ENCODE measurements around the gene SORBS2. TPM values are rescaled to one million over a fixed set of nuclear protein-coding genes. Genes with fewer than 3 reads are reported as not detected.
"Not testable (repeated sequence)": the region's sequence is repeated elsewhere in the genome, so short reads cannot be mapped to it uniquely, and the experiment has no call there.

SORBS2 gene
- total RNA-seq, 4 donors from 2014 or later, result 640 to 1,569 (median 1,016) TPM

- no peak for TF ChIP-seq POLR2A (IDR thresholded peaks at IDR 0.05)
- TF ChIP-seq EP300 (IDR thresholded peaks at IDR 0.05), result no peak
- TF ChIP-seq POLR2AphosphoS5 (IDR thresholded peaks at IDR 0.05), result no peak
- no peak for TF ChIP-seq CTCF (IDR thresholded peaks at IDR 0.05)
- no peak overlapping the region for H3K4me3 ChIP-seq
- WGBS, 2 donors (ENCODE audit: low coverage in 1 of 2), result 68 to 80% methylated on average over 1 to 3 of the region's 3 CpGs
- no peaks in the 10 kb centered on the region for H3K27me3 ChIP-seq
- peaks cover 13 to 50% (median 24%) of the 10 kb centered on the region in 3 donors for H3K4me1 ChIP-seq
- H3K27ac ChIP-seq, result peak overlapping the region in 2 of 4 donors; percentile 16 to 88
- H3K9me3 ChIP-seq, result no peaks in the 10 kb centered on the region
- H3K36me3 ChIP-seq, result no peaks in the 10 kb centered on the region
- ATAC-seq, result no peak
Measured at GRCh38 chr4:185562531-185562930, 249.5 kb downstream of the SORBS2 start.

GRCh38 chr4:185560316-185560715 lies 251.7 kb downstream of the SORBS2 start:
- H3K4me3 ChIP-seq, result no peak overlapping the region
- 83 to 95% methylated on average over 2 to 4 of the region's 5 CpGs for WGBS, 2 donors (ENCODE audit: low coverage in 1 of 2)
- peaks cover 0 to 29% (median 13%) of the 10 kb centered on the region in 3 donors for H3K4me1 ChIP-seq
- no peak for ATAC-seq
- no peaks in the 10 kb centered on the region for H3K27me3 ChIP-seq
- peak overlapping the region in 3 of 4 donors; percentile 64 to 76 (median 72) for H3K27ac ChIP-seq
- no peak for TF ChIP-seq POLR2AphosphoS5 (IDR thresholded peaks at IDR 0.05)
- TF ChIP-seq EP300 (IDR thresholded peaks at IDR 0.05), result no peak
- TF ChIP-seq POLR2A (IDR thresholded peaks at IDR 0.05), result no peak
- no peak for TF ChIP-seq CTCF (IDR thresholded peaks at IDR 0.05)
- no peaks in the 10 kb centered on the region for H3K36me3 ChIP-seq
- no peaks in the 10 kb centered on the region for H3K9me3 ChIP-seq

GRCh38 chr4:185559915-185560281 lies 252.1 kb downstream of the SORBS2 start:
- 58 to 60% methylated on average over 1 to 2 of the region's 4 CpGs for WGBS, 2 donors (ENCODE audit: low coverage in 1 of 2)
- TF ChIP-seq EP300 (IDR thresholded peaks at IDR 0.05), result no peak
- TF ChIP-seq POLR2AphosphoS5 (IDR thresholded peaks at IDR 0.05), result peak; percentile 54
- no peaks in the 10 kb centered on the region for H3K27me3 ChIP-seq
- H3K27ac ChIP-seq, result peak overlapping the region; percentile 49 to 76 (median 68)
- H3K36me3 ChIP-seq, result no peaks in the 10 kb centered on the region
- peaks cover 3 to 33% (median 15%) of the 10 kb centered on the region in 3 donors for H3K4me1 ChIP-seq
- H3K4me3 ChIP-seq, result no peak overlapping the region
- no peaks in the 10 kb centered on the region for H3K9me3 ChIP-seq
- ATAC-seq, result peak; percentile 80

GRCh38 chr4:185559251-185559914 lies 252.6 kb downstream of the SORBS2 start:
- H3K4me1 ChIP-seq, result peaks cover 6 to 38% (median 18%) of the 10 kb centered on the region in 3 donors
- H3K27me3 ChIP-seq, H3K9me3 ChIP-seq, H3K4me3 ChIP-seq, ATAC-seq, H3K36me3 ChIP-seq: not testable (repeated sequence)
- peak overlapping the region; percentile 49 to 76 (median 68) for H3K27ac ChIP-seq
- WGBS, 2 donors (ENCODE audit: low coverage in 1 of 2), result 20 to 54% methylated on average over 1 to 2 of the region's 8 CpGs

GRCh38 chr4:185554365-185555126 lies 257.4 kb downstream of the SORBS2 start:
- no peaks in the 10 kb centered on the region for H3K36me3 ChIP-seq
- peaks cover 12 to 54% (median 15%) of the 10 kb centered on the region in 3 donors for H3K4me1 ChIP-seq
- H3K4me3 ChIP-seq, result no peak overlapping the region
- TF ChIP-seq POLR2A (IDR thresholded peaks at IDR 0.05) (no peak), CTCF (IDR thresholded peaks at IDR 0.05) (no peak), EP300 (IDR thresholded peaks at IDR 0.05) (no peak), POLR2AphosphoS5 (IDR thresholded peaks at IDR 0.05) (no peak)
- no peaks in the 10 kb centered on the region for H3K27me3 ChIP-seq
- 19 to 21% methylated on average over 4 of the region's 4 CpGs for WGBS, 2 donors (ENCODE audit: low coverage in 1 of 2)
- peak overlapping the region; percentile 55 to 85 (median 78) for H3K27ac ChIP-seq
- ATAC-seq, result peak; percentile 91
- no peaks in the 10 kb centered on the region for H3K9me3 ChIP-seq

All from gastroesophageal sphincter (tissue), 4 donors.